ENCODE measurements around the gene GSS. TPM values are rescaled to one million over a fixed set of nuclear protein-coding genes. Genes with fewer than 3 reads are reported as not detected.

Gene GSS
- total RNA-seq, 1 donor from 2014 or later: 47.9 TPM

- Histone ChIP-seq H3K4me1 (no peaks in the 10 kb centered on the region), H3K27me3 (no peaks in the 10 kb centered on the region), H3K9me3 (no peaks in the 10 kb centered on the region), H3K4me3 (no peak overlapping the region), H3K27ac (no peak overlapping the region), H3K36me3 (peaks cover 0 to 72% of the 10 kb centered on the region in 2 donors)
- intact Hi-C loops (cut with DNase I): no loop called here
- no peak for DNase-seq (ENCODE audit: extremely low spot score in 2 of 2)
- TF ChIP-seq, protein P1, sequence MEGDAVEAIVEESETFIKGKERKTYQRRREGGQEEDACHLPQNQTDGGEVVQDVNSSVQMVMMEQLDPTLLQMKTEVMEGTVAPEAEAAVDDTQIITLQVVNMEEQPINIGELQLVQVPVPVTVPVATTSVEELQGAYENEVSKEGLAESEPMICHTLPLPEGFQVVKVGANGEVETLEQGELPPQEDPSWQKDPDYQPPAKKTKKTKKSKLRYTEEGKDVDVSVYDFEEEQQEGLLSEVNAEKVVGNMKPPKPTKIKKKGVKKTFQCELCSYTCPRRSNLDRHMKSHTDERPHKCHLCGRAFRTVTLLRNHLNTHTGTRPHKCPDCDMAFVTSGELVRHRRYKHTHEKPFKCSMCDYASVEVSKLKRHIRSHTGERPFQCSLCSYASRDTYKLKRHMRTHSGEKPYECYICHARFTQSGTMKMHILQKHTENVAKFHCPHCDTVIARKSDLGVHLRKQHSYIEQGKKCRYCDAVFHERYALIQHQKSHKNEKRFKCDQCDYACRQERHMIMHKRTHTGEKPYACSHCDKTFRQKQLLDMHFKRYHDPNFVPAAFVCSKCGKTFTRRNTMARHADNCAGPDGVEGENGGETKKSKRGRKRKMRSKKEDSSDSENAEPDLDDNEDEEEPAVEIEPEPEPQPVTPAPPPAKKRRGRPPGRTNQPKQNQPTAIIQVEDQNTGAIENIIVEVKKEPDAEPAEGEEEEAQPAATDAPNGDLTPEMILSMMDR (IDR thresholded peaks at IDR 0.05): no peak
- TF ChIP-seq POLR2A (IDR thresholded peaks at IDR 0.05) (no peak), POLR2AphosphoS5 (IDR thresholded peaks at IDR 0.05; ENCODE audit: insufficient read depth in 1 of 2, low read depth in 1 of 2) (no peak)
Observed at GRCh38 chr20:34999782-35000181, 44.2 kb upstream of the GSS start.

- intact Hi-C loops (cut with DNase I): no loop called here
- TF ChIP-seq, protein P1 (IDR thresholded peaks at IDR 0.05): no peak
- no peak for TF ChIP-seq POLR2A (IDR thresholded peaks at IDR 0.05)
- Histone ChIP-seq H3K27ac (no peak overlapping the region), H3K36me3 (peaks cover 0 to 67% of the 10 kb centered on the region in 2 donors), H3K4me3 (no peak overlapping the region), H3K9me3 (no peaks in the 10 kb centered on the region), H3K27me3 (no peaks in the 10 kb centered on the region), H3K4me1 (no peaks in the 10 kb centered on the region)
- no peak for DNase-seq (ENCODE audit: extremely low spot score in 2 of 2)
Observed at GRCh38 chr20:34999021-34999451, 43.4 kb upstream of the GSS start.

- H3K36me3 ChIP-seq: peaks cover 0 to 67% of the 10 kb centered on the region in 2 donors
- intact Hi-C loops (cut with DNase I): no loop called here
- no peaks in the 10 kb centered on the region for H3K27me3 ChIP-seq
- H3K9me3 ChIP-seq: no peaks in the 10 kb centered on the region
- H3K4me3 ChIP-seq: no peak overlapping the region
- DNase-seq (ENCODE audit: extremely low spot score in 2 of 2): no peak
- TF ChIP-seq POLR2A (IDR thresholded peaks at IDR 0.05): no peak
- TF ChIP-seq, protein P1 (IDR thresholded peaks at IDR 0.05): no peak
- TF ChIP-seq POLR2AphosphoS5 (IDR thresholded peaks at IDR 0.05; ENCODE audit: insufficient read depth in 1 of 2, low read depth in 1 of 2): no peak
- no peaks in the 10 kb centered on the region for H3K4me1 ChIP-seq
- no peak overlapping the region for H3K27ac ChIP-seq
Observed at GRCh38 chr20:34998331-34998950, 42.8 kb upstream of the GSS start.

DNA sequence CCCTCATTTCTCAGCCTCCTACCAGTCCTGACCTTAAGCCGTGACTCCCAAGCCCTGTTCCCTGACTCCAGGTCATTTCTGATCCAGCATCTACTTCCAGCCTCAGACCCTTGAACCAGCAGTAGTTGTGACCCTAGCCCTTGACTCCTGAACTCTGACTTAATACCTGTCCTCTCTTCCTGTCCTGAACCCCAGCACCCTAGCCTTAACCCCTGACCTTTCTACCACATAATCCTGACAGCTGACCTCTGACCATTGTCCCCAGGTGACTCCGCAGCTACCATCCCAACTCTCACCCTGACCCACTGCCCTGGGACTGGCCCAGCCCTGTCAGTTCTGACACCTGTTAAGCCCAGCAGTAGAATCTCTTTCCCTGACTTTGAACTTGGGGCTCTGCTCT lies 42.2 kb upstream of the GSS start:
- Histone ChIP-seq H3K36me3 (peaks cover 0 to 63% of the 10 kb centered on the region in 2 donors), H3K4me1 (no peaks in the 10 kb centered on the region), H3K27me3 (no peaks in the 10 kb centered on the region), H3K4me3 (no peak overlapping the region), H3K9me3 (no peaks in the 10 kb centered on the region), H3K27ac (no peak overlapping the region)
- intact Hi-C loops (cut with DNase I): no loop called here
- DNase-seq (ENCODE audit: extremely low spot score in 2 of 2): no peak
- TF ChIP-seq, protein P1 (IDR thresholded peaks at IDR 0.05): no peak
- TF ChIP-seq POLR2AphosphoS5 (IDR thresholded peaks at IDR 0.05; ENCODE audit: insufficient read depth in 1 of 2, low read depth in 1 of 2) (no peak), POLR2A (IDR thresholded peaks at IDR 0.05) (no peak)

DNA sequence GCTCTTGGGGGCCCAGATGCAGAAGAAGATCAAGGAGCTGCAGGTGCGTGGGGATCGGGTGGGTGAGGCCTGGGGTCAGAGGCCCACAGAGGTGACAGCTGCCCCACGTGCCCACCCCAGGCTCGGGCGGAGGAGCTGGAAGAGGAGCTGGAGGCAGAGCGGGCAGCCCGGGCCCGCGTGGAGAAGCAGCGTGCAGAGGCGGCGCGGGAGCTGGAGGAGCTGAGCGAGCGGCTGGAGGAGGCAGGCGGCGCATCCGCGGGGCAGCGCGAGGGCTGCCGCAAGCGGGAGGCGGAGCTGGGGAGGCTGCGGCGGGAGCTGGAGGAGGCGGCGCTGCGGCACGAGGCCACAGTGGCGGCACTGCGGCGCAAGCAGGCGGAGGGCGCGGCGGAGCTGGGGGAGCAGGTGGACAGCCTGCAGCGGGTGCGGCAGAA lies 41.5 kb upstream of the GSS start:
- Histone ChIP-seq H3K9me3 (no peaks in the 10 kb centered on the region), H3K27ac (no peak overlapping the region), H3K27me3 (no peaks in the 10 kb centered on the region), H3K4me1 (no peaks in the 10 kb centered on the region), H3K36me3 (peaks cover 0 to 58% of the 10 kb centered on the region in 2 donors), H3K4me3 (no peak overlapping the region)
- TF ChIP-seq, protein P1 (IDR thresholded peaks at IDR 0.05): no peak
- TF ChIP-seq POLR2AphosphoS5 (IDR thresholded peaks at IDR 0.05; ENCODE audit: insufficient read depth in 1 of 2, low read depth in 1 of 2) (no peak), POLR2A (IDR thresholded peaks at IDR 0.05) (no peak)
- no peak for DNase-seq (ENCODE audit: extremely low spot score in 2 of 2)
- intact Hi-C loops (cut with DNase I): no loop called here
